K562 (cell line): ENCODE measurements around the gene RUNX1. TPM values are rescaled to one million over a fixed set of nuclear protein-coding genes. Genes with fewer than 3 reads are reported as not detected.
A peak's percentile ranks its signal among the peaks of the same experiment; 100 is the strongest.

Source experiments
- BRD4 ChIP-seq: fragments of 200-600 bp; sonication (generic); IDR thresholded peaks from 2 replicates; pipeline ENCODE4 v1.6.1; 2017; ENCODE audit warnings: inconsistent platforms
- ELF2 ChIP-seq: fragments of 250-450 bp; sonication (Bioruptor Pico); IDR thresholded peaks from 2 replicates; pipeline ENCODE4 v1.5.0; 2021; ENCODE audit warnings: mild to moderate bottlenecking
- FOXA3 ChIP-seq, 2 experiments: fragments of 450-650 bp in 1 of 2; sonication (generic) in 1 of 2; formaldehyde crosslinking; IDR thresholded peaks in 1 of 2; conservative IDR thresholded peaks in 1 of 2; 2 replicates each; pipeline versions ENCODE4 v1.4.0 to v1.8.0; 2020 to 2022; ENCODE audit warnings: mild to moderate bottlenecking in 2 of 2, missing genetic modification reagents in 1 of 2
- HMGXB4 ChIP-seq: sonication (generic); formaldehyde crosslinking; IDR thresholded peaks from 2 replicates; pipeline ENCODE4 v1.8.1; 2023; ENCODE audit warnings: mild to moderate bottlenecking, missing genetic modification reagents
- PTTG1 ChIP-seq: fragments of 450-650 bp; IDR thresholded peaks from 2 replicates; pipeline ENCODE4 v1.6.1; 2016; ENCODE audit warnings: low read depth, mild to moderate bottlenecking, missing genetic modification characterization, missing compliant biosample characterization
- SMARCA5 ChIP-seq: fragments of 450-650 bp; IDR thresholded peaks from 2 replicates; pipeline ENCODE4 v1.6.1; 2016
- TCF7 ChIP-seq: sonication (generic); IDR thresholded peaks from 2 replicates; pipeline ENCODE4 v1.6.1; 2016; ENCODE audit warnings: antibody characterized with exemption, borderline replicate concordance
- TSC22D4 ChIP-seq: fragments of 450-650 bp; IDR thresholded peaks from 2 replicates; pipeline ENCODE4 v1.6.1; 2016; ENCODE audit warnings: missing genetic modification characterization, missing biosample characterization, control low read depth
- ZBTB12 ChIP-seq: fragments of 250-450 bp; sonication (Bioruptor Pico); IDR thresholded peaks from 2 replicates; pipeline ENCODE4 v1.4.0; 2020
- ZNF277 ChIP-seq: fragments of 250-450 bp; sonication (Bioruptor Pico); IDR thresholded peaks from 2 replicates; pipeline ENCODE4 v1.8.0; 2022; ENCODE audit warnings: inconsistent platforms, mild to moderate bottlenecking, moderate library complexity, borderline replicate concordance
- ZNF280B ChIP-seq: fragments of 250-450 bp; sonication (Bioruptor Pico); IDR thresholded peaks from 2 replicates; pipeline ENCODE4 v1.5.1; 2021; ENCODE audit warnings: mild to moderate bottlenecking
- ZNF384 ChIP-seq: IDR thresholded peaks from 2 replicates; pipeline ENCODE4 v1.6.1; 2012; ENCODE audit warnings: low read depth, low read length, improper control_type of control experiment
- polyA plus RNA-seq, 8 experiments: library from polyadenylated mRNA; depleted of rRNA in 4 of 8; stranded (reverse) in 5 of 8; unstranded in 3 of 8; fragments of >200 nt; fragmentation: Nextera tagmentation in 2 of 8; fragmentation: Illumina TruSeq in 1 of 8; extraction: Ambion mirVana in 2 of 8; extraction: Trizol in 1 of 8; gene quantifications; 2 replicates each; pipeline versions ENCODE4 v1.2.1 to v1.2.3, GENCODE V29; 2011 to 2014; ENCODE audit warnings: inconsistent platforms in 1 of 8, missing spikeins in 1 of 8
- total RNA-seq, 7 experiments: library from RNA; depleted of rRNA in 6 of 7; stranded (reverse); fragments of >200 nt in 6 of 7; fragmentation: Illumina TruSeq in 2 of 7; extraction: Trizol in 2 of 7; gene quantifications; 2 replicates each; pipeline versions ENCODE4 v1.2.1 to v1.2.3, GENCODE V29; 2011 to 2021; ENCODE audit warnings: low replicate concordance in 1 of 7
- TF ChIP-seq, protein P1 (sequence below): fragments of 450-650 bp; IDR thresholded peaks from 2 replicates; pipeline ENCODE4 v1.6.1; 2016; ENCODE audit warnings: low read depth, mild to moderate bottlenecking, moderate library complexity
- TF ChIP-seq, protein P2 (sequence below): fragments of 450-650 bp; IDR thresholded peaks from 2 replicates; pipeline ENCODE4 v1.6.1; 2014; ENCODE audit warnings: low read depth, mild to moderate bottlenecking, moderate library complexity, borderline replicate concordance
- TF ChIP-seq, protein P3 (sequence below): fragments of 450-650 bp; formaldehyde crosslinking; IDR thresholded peaks from 2 replicates; pipeline ENCODE4 v1.4.0; 2020; ENCODE audit warnings: mild to moderate bottlenecking, mixed read lengths

RUNX1 gene
- total and polyA plus RNA-seq, 9 of the 15 experiments (the other 6 are each of a cell fraction or from before 2014, with no cell fraction given) = 2.2 to 68.6 (median 17.8) TPM

DNA sequence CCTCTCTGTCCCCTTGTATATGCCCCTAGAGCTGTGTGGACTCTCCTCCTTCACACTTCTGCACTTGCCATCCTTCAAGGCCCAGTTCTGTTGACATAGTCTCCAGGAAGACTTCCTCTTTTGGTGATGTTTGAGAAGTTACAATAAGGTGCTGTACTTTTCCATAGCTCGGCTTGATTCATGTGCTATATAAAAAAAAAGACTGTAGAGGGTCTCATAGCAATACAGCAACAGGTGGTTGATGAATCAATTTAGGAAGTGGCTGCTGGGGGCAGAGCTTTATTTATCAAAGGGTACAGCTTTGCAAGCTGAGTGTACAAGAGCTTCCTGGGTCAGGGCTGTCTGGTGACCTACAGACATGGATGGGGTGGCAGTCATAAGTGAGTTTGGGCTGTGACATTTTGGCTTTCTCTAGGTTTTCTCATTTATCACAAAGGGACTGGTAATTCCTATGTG lies 102.7 kb downstream of the RUNX1 start (continued):
- TF ChIP-seq, protein P1, sequence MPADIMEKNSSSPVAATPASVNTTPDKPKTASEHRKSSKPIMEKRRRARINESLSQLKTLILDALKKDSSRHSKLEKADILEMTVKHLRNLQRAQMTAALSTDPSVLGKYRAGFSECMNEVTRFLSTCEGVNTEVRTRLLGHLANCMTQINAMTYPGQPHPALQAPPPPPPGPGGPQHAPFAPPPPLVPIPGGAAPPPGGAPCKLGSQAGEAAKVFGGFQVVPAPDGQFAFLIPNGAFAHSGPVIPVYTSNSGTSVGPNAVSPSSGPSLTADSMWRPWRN = no peak
- TF ChIP-seq ZNF384 = no peak
- no peak for TF ChIP-seq ZNF280B (CRISPR knock-in tag)
- TF ChIP-seq ZNF277 (CRISPR knock-in tag) = no peak
- no peak for TF ChIP-seq TCF7
- TF ChIP-seq SMARCA5 = no peak
- TF ChIP-seq, protein P2, sequence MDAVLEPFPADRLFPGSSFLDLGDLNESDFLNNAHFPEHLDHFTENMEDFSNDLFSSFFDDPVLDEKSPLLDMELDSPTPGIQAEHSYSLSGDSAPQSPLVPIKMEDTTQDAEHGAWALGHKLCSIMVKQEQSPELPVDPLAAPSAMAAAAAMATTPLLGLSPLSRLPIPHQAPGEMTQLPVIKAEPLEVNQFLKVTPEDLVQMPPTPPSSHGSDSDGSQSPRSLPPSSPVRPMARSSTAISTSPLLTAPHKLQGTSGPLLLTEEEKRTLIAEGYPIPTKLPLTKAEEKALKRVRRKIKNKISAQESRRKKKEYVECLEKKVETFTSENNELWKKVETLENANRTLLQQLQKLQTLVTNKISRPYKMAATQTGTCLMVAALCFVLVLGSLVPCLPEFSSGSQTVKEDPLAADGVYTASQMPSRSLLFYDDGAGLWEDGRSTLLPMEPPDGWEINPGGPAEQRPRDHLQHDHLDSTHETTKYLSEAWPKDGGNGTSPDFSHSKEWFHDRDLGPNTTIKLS = no peak
- no peak for TF ChIP-seq HMGXB4 (CRISPR knock-in tag)
- no peak for TF ChIP-seq ELF2 (CRISPR knock-in tag)
- TF ChIP-seq ZBTB12 (CRISPR knock-in tag) = no peak
- TF ChIP-seq PTTG1 = no peak
- no peak for TF ChIP-seq TSC22D4 (tag)
- TF ChIP-seq, protein P3, sequence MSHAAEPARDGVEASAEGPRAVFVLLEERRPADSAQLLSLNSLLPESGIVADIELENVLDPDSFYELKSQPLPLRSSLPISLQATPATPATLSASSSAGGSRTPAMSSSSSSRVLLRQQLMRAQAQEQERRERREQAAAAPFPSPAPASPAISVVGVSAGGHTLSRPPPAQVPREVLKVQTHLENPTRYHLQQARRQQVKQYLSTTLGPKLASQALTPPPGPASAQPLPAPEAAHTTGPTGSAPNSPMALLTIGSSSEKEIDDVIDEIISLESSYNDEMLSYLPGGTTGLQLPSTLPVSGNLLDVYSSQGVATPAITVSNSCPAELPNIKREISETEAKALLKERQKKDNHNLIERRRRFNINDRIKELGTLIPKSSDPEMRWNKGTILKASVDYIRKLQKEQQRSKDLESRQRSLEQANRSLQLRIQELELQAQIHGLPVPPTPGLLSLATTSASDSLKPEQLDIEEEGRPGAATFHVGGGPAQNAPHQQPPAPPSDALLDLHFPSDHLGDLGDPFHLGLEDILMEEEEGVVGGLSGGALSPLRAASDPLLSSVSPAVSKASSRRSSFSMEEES (CRISPR knock-in tag) = no peak
- no peak for TF ChIP-seq BRD4
- TF ChIP-seq FOXA3 (CRISPR knock-in tag; conservative IDR thresholded peaks at IDR 0.05 in 1 of 2, IDR thresholded peaks at IDR 0.05 in 1 of 2) = peak in 1 of 2 experiments; percentile 7; a peak in 1 of 4 replicates
